HUES6 (cell line): Measurements from ENCODE around the gene CEP120.
A peak's percentile ranks its signal among the peaks of the same experiment; 100 is the strongest.
"Not testable (repeated sequence)": the region's sequence is repeated elsewhere in the genome, so short reads cannot be mapped to it uniquely, and the experiment has no call there.

Source experiments
- H3K27ac ChIP-seq: 2 replicates; pipeline ENCODE4 v1.7.0; 2013; ENCODE audit warnings: low read depth, mild to moderate bottlenecking, low read length, inconsistent platforms
- H3K27me3 ChIP-seq: 2 replicates; pipeline ENCODE4 v1.6.1; 2013; ENCODE audit warnings: low read length; ENCODE audit not compliant: control insufficient read depth, insufficient read depth
- H3K36me3 ChIP-seq: 2 replicates; pipeline ENCODE4 v1.6.1; 2013; ENCODE audit warnings: low read length; ENCODE audit not compliant: control insufficient read depth, insufficient read depth
- H3K4me1 ChIP-seq: 2 replicates; pipeline ENCODE4 v1.6.1; 2013; ENCODE audit warnings: low read length; ENCODE audit not compliant: control insufficient read depth, insufficient read depth
- H3K4me3 ChIP-seq: 2 replicates; pipeline ENCODE4 v1.5.1; 2013; ENCODE audit warnings: low read depth, low read length
- H3K9ac ChIP-seq: one replicate; pipeline ENCODE4 v1.6.1; 2013; ENCODE audit warnings: mild to moderate bottlenecking, low read length
- H3K9me3 ChIP-seq: 2 replicates; pipeline ENCODE4 v1.6.1; 2013; ENCODE audit warnings: low read depth, low read length; ENCODE audit not compliant: control insufficient read depth, insufficient read depth

Gene CEP120

GRCh38 chr5:123422433-123423277, 548 bp downstream of the CEP120 start:
- H3K27me3 ChIP-seq, result no peaks in the 10 kb centered on the region
- peak overlapping the region; percentile 36; the same call in 1 of the 2 replicates for H3K27ac ChIP-seq
- H3K4me3 ChIP-seq, result peak overlapping the region; percentile 83
- H3K4me1 ChIP-seq, result peaks cover 10% of the 10 kb centered on the region
- no peaks in the 10 kb centered on the region for H3K9me3 ChIP-seq
- H3K9ac ChIP-seq, result peak overlapping the region; percentile 79
- peaks cover 6% of the 10 kb centered on the region for H3K36me3 ChIP-seq

GRCh38 chr5:123421773-123422172, 1.4 kb downstream of the CEP120 start:
- Histone ChIP-seq H3K4me1 (peaks cover 10% of the 10 kb centered on the region), H3K27ac (no peak overlapping the region), H3K4me3 (peak overlapping the region; percentile 83), H3K9me3 (no peaks in the 10 kb centered on the region), H3K36me3 (peaks cover 12% of the 10 kb centered on the region), H3K27me3 (no peaks in the 10 kb centered on the region), H3K9ac (peak overlapping the region; percentile 79)

- Histone ChIP-seq H3K9ac (no peak overlapping the region), H3K4me3 (no peak overlapping the region), H3K27me3 (no peaks in the 10 kb centered on the region), H3K9me3 (no peaks in the 10 kb centered on the region), H3K4me1 (peaks cover 5% of the 10 kb centered on the region; the same call in 1 of the 2 replicates), H3K27ac (no peak overlapping the region), H3K36me3 (peaks cover 61% of the 10 kb centered on the region)
These were observed 8.2 kb downstream of the CEP120 start for GRCh38 chr5:123414974-123415373.

- Histone ChIP-seq H3K36me3 (peaks cover 56% of the 10 kb centered on the region), H3K9ac (no peak overlapping the region), H3K27ac (no peak overlapping the region), H3K27me3 (no peaks in the 10 kb centered on the region), H3K9me3 (no peaks in the 10 kb centered on the region), H3K4me3 (no peak overlapping the region), H3K4me1 (peaks cover 5% of the 10 kb centered on the region; the same call in 1 of the 2 replicates)
These were observed 11.0 kb downstream of the CEP120 start for GRCh38 chr5:123412206-123412605.

- H3K9ac ChIP-seq, H3K27ac ChIP-seq, H3K27me3 ChIP-seq, H3K9me3 ChIP-seq, H3K4me3 ChIP-seq, H3K4me1 ChIP-seq: not testable (repeated sequence)
- H3K36me3 ChIP-seq, result peaks cover 62% of the 10 kb centered on the region
These were observed 21.2 kb downstream of the CEP120 start for GRCh38 chr5:123401999-123402398.

GRCh38 chr5:123401320-123401719, 21.9 kb downstream of the CEP120 start:
- H3K9ac ChIP-seq, result no peak overlapping the region
- no peaks in the 10 kb centered on the region for H3K9me3 ChIP-seq
- H3K36me3 ChIP-seq, result peaks cover 69% of the 10 kb centered on the region
- no peaks in the 10 kb centered on the region for H3K4me1 ChIP-seq
- no peaks in the 10 kb centered on the region for H3K27me3 ChIP-seq
- no peak overlapping the region for H3K4me3 ChIP-seq
- no peak overlapping the region for H3K27ac ChIP-seq

GRCh38 chr5:123400870-123401291, 22.3 kb downstream of the CEP120 start:
- H3K36me3 ChIP-seq, result peaks cover 73% of the 10 kb centered on the region
- not testable (repeated sequence) for H3K27me3 ChIP-seq, H3K27ac ChIP-seq, H3K9ac ChIP-seq, H3K9me3 ChIP-seq, H3K4me3 ChIP-seq, H3K4me1 ChIP-seq

GRCh38 chr5:123398058-123398733, 25.0 kb downstream of the CEP120 start:
- Histone ChIP-seq H3K9ac (no peak overlapping the region), H3K4me1 (peaks cover 3% of the 10 kb centered on the region; the same call in 1 of the 2 replicates), H3K4me3 (no peak overlapping the region), H3K27me3 (no peaks in the 10 kb centered on the region), H3K36me3 (peaks cover 67% of the 10 kb centered on the region), H3K27ac (no peak overlapping the region), H3K9me3 (no peaks in the 10 kb centered on the region)

- Histone ChIP-seq H3K4me3 (no peak overlapping the region), H3K27me3 (no peaks in the 10 kb centered on the region), H3K9me3 (no peaks in the 10 kb centered on the region), H3K27ac (no peak overlapping the region), H3K9ac (no peak overlapping the region), H3K4me1 (peaks cover 3% of the 10 kb centered on the region; the same call in 1 of the 2 replicates), H3K36me3 (peaks cover 67% of the 10 kb centered on the region)
These were observed 25.7 kb downstream of the CEP120 start for GRCh38 chr5:123397538-123397937.

- Histone ChIP-seq H3K4me3 (no peak overlapping the region), H3K9ac (no peak overlapping the region), H3K27ac (no peak overlapping the region), H3K4me1 (peaks cover 3% of the 10 kb centered on the region; the same call in 1 of the 2 replicates), H3K36me3 (peaks cover 64% of the 10 kb centered on the region), H3K9me3 (no peaks in the 10 kb centered on the region), H3K27me3 (no peaks in the 10 kb centered on the region)
These were observed 32.2 kb downstream of the CEP120 start for GRCh38 chr5:123391009-123391408.

- no peaks in the 10 kb centered on the region for H3K9me3 ChIP-seq
- H3K27me3 ChIP-seq, result no peaks in the 10 kb centered on the region
- no peak overlapping the region for H3K4me3 ChIP-seq
- no peaks in the 10 kb centered on the region for H3K4me1 ChIP-seq
- peaks cover 70% of the 10 kb centered on the region for H3K36me3 ChIP-seq
- H3K9ac ChIP-seq, result no peak overlapping the region
- H3K27ac ChIP-seq, result no peak overlapping the region
These were observed 33.4 kb downstream of the CEP120 start for GRCh38 chr5:123389794-123390193.
